NCI-H82 treated with DMSO at 0.1 percent for 48 hours (cell line): ENCODE data around the gene LGALS7.
A peak's percentile ranks its signal among the peaks of the same experiment; 100 is the strongest.

Source experiments
- DNase-seq: peaks from one replicate; lab custom pipeline; 2025; ENCODE audit not compliant: unreplicated experiment; lab: John Stamatoyannopoulos, UW

Gene LGALS7

DNA sequence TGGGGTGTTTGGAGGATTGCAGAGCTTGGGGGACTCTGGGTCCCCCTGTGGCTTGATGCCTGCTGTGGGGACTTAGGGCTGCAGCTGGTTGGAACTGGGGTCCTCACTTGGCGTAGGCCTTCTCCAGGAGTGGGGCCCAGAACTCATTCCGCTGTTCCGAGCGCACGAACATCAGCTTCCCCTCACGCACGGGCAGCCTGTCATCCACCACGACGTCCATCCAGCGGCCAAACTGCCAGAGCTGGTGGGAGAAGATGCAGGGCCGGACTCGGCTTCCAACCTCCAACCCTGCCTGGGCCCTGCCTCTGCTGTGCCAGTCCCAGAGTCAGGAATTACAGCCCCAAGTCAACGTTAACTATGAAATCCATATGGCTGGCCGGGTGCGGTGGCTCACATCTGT, 31.6 kb downstream of the LGALS7 start:
- DNase-seq: no peak

DNA sequence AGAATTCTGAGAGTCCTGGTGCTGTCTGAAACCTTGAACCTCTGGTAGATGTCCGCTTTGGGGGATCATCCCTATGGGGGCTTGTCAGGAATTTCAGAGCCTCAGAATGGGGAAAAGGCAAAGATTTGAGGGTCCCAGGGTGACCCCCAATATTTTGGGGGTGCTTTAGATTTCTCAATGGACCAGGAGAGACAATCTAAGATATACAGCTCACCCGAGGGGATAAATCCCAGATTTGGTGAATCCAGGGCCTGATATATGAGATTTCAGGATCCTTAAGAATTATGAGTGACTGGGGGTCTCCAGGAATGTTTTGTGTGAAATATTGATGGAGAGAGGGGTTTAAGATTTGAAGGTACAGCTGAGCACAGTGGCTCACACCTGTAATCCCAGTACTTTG, 32.4 kb downstream of the LGALS7 start:
- no peak for DNase-seq

DNA sequence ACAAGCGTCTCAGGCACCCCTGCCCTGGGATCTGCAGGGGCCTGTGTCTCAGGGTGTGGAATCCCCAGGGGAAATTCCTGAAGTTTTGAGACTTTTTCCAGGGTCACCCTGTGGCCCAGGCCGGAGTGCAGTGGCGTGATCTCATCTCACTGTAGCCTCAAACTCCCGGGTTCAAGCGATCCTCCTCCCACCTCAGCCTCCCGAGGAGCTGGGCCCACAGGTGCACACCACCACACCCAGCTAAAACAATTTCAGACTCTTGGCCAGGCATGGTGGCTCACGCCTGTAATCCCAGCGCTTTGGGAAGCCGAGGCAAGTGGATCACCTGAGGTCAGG, 33.1 kb downstream of the LGALS7 start:
- no peak for DNase-seq

DNA sequence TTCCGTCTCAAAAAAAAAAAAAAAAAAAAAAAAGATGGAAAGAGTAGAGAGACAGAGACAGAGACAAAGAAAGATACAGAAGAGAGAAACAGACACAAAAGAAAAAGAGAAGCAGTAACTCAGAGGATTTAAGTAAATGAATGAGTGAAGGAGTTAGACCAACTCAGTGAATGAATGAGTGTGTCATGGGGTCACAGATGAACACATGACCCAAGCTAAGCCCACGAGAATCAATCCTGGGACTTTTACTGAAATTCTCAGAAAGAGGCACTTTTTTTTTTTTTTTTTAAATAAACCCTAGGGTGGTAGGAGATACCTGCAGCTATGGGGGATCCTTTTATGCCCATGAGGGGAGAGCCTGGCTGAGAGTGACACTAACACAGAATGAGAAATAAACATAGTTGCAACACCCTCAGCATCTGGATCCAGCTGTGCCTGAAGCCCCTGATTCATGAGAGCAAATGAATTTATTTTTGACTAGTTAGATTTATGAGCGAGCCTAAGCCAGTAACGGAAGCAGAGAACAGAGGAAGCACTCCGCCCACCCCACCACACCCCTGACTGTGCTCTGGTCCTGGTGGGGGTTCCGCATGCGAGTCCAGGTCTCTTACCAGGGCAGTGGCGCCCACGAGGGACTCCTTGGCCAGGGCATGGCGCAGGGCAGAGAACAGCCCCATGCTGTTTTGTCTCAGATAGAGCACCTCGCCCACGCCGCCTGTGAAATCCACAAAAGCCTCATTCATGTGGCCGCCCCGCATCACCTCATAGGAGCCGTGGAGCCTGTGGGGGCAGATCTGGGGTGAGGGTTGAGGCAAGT, 33.7 kb downstream of the LGALS7 start:
- DNase-seq: no peak

DNA sequence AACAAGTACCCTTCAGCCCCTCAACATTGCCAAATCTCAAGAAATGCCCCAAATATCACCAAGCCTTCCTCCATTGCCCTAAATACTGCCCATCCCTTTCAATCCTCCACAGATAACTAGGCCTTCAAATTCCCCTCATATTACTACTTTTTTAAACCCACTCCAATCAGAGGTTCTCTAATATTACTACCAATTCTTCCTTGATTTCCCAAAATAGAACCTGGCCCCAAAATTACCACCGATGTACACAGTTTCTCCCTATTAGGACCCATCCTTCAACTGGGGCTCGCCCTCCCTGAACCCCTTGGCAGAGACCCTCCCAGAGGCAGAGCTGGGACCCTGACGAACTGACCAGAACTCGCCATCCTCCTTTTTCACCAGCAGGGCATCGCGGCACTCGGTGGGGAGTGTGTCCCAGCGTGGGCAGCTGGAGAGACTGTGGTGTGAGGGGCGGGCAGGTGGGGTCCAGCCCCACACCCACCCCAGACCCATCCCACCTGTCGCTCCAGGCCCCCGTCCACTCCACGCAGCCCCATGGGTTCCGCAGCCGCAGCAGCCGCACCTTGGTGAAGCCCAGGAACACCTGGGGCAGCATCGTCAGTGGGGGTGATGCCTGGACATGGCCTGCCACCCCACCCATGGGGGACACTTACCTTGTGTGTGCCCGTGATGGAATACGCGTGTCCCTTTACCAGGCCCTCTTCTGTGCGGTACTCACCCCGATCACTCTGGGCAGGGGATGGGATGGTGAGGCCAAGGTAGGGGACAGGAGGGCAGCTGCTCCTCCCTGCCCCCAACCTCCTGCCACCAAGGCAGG, 35.2 kb downstream of the LGALS7 start:
- no peak for DNase-seq

DNA sequence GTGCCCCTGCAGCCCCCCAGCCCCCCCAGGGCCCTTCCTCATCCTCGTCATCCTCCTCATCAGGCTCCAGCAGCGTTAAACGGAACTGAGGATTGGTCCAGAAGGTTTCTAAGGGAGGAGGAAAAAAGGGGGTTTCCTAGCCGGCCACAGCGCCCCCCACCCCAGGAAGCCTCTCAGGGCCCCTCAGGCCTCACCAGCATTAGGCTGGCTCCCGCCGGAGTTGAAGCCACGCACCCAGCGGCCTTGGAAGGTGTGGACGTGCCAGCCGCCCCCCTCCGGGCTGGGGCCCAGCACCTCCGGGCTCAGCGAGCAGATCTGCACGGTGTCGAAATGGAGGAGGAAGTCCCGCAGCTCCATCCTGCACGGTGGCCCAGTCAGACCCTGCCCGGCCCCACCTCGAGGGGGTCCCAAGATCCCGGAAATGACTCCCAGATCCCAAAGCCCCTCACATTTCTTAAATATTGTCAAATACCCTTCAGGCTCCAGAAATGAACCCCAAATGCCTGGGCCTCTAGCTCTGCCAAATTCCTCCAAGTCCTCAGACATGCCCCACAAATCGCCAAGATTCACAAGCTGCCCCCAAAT, 35.9 kb downstream of the LGALS7 start:
- DNase-seq: no peak

DNA sequence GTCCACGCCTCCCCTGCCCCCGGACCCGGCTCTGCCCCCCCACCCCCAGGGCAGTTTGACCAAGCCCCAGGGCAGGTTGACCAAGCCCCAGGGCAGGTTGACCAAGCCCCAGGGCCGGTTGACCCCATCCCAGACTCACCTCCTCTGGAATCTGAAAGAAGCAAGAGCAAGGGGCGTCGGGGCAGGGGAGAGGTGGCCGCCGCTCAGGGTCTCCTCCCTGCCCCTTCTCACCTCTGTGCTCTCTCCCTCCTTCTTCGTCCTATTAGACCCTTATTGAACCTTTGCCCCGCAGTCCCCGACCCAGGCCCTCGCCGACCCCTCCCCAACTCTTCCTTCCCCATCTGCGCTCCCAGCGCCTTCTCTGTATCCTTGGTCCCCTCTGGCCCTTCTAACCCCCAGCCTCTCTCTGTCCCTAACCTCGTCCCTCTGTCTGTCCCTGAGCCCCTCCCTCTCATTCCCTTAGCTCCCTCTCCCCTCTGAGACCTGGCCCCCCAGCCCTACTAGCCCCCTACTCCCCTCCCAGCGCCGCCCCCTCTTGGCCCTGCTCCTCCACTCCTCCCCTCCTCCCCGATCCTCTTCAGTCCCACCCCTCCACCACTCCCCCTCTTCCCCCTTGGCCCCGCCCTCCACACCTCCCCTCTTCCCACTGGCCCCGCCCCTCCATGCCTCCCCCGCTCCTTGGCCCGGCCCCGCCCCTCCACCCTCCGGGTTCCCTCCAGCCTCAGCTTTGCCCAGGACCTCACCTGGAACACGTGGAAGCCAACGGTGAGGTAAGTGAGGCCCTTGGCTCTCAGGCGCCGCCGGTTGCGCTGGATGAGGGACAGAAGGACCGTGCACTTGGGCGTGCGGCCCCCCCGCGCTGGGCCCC, 36.7 kb downstream of the LGALS7 start:
- DNase-seq: peak; percentile 21

DNA sequence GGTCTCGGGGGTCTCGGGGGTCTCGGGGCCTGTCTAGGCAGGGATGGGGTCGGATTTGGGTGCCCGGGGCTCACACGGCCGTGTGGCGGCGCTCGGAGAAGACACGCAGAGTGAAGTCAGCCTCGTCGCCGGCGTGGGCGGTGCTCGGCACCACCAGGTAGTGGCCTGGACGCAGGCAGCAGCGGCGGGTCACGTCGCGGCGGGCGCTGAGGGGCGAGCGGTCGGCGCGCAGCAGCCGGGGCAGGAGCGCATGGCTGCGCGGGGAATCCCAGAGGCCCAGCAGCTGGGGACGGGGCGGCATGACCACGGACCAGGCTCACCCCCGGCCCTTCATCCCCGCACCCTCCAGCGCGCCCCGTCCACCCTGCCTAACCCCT, 37.3 kb downstream of the LGALS7 start:
- no peak for DNase-seq

DNA sequence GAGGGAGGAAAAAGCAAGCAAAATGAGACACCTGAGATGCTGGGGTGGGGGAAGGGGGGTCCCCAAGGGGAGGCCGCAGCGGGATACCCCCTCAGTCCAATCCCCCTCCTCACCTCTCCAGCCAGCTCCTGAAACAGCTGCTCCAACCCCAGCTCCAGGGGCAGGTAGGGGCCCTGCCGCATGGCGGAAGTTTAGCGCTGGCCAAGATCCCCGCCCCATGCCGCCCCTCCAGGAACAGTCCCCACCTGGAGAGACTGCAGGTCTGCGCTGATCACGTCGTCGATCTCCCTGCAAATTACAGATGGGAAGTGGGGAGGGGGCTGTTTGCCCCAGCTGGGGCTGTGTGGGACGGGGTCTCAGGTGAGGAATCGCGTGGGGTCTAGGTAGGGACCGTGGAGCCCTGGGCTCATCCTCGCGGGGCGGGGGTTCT, 38.0 kb downstream of the LGALS7 start:
- no peak for DNase-seq

DNA sequence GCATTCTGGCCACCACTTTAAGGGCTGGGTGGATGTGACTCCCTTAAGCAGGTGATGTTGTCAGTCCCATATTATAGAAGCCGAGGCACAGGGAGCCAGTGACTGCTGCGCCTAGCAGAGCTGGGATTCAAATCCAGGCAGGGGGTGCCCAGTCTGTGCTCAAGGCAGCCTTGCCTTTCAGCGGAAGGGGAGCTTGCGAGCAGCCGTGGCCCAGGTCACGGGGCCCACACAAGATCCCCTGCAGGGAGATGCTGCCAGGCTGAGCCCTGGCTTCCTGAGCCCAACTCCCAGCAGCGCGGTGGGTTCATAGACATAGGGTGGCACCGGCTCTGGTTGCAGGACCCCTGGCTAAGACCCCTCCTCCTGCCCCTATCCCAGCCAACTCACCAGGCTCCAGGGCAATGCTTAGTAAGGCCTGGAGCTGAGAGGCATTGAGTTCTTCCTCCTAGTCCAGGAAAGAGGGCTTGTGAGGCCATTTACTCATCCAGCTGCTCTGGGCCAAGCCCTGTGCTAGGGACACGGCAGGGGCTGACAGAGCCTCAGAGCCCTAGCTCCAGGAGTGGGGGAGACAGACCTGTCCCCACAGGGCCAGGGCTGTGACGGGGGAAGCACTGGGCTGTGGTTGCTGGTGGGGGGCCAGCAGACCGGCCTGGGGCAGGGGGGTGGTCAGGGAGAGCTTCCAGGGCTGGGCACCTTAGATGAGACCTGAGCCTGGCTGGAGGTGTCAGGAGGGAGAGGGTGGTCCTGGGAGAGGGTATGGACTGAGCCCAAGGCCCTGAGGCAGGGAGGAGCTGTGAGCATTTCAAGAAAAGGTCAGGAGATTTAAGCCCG, 38.7 kb downstream of the LGALS7 start:
- no peak for DNase-seq

DNA sequence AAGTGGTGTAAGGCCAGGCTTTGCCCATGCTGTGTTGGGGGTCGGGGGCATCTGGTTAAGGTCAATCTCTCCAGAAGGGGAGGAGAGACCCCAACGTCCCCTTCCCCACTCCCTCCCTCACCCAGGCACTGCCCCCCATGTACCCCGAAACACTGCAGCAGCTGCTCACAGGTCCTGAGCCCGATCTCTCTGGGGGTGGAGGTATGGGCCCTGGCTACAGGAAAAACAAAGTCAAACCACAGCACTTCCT, 39.2 kb downstream of the LGALS7 start:
- DNase-seq: no peak

DNA sequence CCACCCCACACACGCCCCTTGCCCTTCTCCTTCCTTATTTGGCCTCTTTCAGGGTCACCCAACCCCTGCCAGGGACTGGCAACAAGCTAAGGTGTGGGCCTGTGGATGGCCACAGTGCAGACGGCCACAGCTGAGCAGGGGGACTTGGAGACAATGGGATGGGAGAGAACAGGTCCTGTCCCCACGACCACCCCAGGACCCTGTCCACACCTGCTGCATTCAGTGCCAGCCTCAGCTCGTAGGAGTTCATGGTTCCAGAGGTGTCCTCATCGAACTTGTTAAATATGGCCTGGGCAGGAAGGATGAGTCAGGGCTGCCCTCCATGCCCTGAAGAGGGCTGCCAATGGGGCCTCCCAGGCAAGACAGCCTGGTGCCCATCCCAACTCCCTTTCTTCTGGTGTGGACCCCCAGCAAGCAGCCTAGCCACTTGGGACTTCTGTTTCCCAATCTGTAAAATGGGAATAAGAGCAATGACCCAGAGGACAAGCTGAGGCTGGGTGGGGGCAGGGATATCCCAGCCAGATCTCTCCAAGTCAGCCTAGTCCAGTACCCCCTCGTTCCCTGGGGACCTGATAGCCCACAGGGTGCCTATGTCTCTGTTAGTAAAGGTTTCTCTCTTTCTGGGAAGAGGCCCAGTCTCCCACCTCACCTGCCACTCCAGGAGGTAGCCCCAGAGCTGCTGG, 39.7 kb downstream of the LGALS7 start:
- no peak for DNase-seq

DNA sequence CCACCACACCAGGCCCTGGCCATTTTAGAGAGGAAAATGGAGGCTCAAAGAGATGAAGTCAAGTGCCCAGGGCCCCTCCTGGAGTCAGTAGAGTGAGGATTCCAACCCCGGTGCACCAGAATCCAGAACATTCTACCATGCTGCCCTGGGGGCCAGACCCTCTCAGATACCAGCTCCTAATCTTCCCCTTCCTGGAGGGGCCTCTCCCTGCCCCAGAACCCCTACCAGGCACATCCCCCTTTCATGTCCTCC, 40.1 kb downstream of the LGALS7 start:
- no peak for DNase-seq

DNA sequence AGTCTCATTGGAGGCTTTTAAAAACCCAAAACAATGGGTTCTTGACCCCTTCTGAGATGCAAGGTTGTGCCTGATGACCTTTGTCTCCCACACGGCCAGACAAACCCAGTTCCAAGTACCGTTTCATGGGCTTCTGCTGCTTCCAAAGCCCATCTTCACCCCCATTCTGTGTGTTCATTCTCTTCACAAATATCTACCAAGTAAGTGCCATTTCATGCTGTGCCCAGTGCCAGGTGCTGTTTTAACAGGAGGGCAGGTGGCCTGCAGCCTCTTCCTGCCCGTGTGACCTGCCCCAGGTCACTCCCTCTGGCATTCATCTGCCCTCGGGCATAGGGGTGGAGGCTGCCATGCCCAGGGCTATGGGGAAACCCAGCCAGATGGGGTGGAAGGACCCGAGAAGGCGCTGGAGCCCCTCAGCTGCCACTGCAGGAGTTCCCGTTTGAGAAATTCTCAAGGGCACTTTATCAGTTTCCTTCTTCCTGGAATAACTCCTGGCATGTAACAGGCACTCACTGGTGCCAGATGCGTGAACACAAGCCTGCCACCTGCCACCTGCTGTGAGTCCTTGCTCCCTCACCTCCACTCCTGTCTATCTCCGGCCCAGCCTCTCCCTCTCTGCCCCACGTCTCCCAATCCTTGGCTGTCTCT, 41.5 kb downstream of the LGALS7 start:
- DNase-seq: no peak

DNA sequence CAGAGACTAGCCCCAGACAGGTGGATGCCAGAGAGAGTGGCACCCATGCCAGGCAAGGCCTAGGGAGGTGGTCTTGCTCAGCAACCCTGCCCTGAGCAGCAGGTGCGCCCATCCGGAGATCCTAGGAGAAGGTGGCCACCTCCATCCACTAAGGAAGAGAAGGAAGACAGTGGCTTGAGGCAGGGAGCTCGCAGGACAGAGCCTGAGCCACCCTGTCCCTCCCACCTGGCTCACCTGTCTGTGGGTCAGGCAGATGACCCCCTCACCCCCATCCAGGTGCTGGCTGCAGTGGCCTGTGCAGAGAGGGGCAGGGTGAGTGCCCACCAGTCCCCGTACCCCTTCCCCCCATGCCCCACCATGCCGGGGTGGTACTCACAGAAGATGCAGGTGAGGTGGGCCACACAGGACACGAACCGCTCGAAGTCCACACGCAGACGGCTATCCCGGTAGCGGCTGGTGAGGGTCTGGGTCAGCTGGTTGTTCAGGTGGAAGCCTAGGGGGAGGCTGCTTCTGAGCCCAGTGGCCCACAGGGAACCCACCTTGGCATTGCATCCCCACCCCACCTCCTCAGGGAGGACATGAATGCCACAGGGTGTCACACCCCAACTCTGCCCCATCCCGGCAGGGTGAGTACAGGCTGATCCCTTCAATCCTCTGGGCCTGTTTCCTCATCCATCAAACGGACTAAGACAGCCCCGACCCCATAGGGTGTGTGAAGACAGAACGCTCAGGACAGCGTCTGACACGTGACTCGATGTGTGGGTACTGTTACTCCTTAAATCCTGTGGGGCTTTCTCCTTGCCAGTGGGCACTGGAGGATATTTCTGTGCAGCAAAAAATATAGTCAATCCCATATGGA, 42.4 kb downstream of the LGALS7 start:
- no peak for DNase-seq

DNA sequence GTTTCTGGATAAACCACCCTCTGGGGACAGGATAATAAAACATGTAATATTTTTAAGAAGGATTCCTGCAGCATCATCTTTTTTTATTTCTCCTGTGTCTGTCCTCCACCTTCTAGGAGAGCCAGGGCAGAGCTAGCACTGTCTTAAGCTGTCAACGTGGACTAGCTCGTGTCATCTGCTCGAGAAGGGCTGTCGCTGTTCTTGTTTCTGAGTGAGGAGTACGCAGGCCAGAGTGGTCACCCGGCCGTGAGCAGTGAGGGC, 42.9 kb downstream of the LGALS7 start:
- no peak for DNase-seq

DNA sequence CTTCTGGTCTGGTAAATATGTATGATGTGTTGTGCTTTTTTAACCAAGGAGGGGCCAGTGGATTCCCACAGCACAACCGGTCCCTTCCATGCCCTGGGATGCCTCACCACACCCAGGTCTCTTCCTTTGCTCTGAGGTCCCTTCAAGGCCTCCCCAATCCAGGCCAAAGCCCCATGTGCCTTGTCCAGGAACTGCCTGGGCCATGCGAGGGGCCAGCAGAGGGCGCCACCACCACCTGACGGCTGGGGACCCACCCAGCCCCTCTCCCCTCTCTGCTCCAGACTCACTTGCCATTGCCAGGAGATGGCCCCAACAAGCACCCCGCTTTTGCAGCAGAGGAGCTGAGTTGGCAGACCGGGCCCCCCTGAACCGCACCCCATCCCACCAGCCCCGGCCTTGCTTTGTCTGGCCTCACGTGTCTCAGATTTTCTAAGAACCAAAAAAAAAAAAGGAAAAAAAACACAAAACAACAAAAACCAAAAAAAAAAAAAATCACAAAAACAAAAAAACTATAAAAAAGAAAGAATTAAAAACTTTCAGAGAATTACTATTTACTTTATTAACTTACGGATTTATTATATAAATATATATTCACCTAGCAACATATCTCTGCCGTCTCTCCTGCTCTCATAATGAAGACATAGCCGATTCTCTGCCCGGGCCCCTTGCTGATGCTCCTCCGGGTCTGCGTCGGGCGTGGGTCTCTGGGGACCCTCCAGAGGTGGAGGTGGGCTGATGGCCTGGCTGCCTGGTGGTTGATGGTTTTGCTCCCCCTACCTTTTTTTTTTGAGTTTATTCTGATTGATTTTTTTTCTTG, 43.5 kb downstream of the LGALS7 start:
- DNase-seq: peak; percentile 24

DNA sequence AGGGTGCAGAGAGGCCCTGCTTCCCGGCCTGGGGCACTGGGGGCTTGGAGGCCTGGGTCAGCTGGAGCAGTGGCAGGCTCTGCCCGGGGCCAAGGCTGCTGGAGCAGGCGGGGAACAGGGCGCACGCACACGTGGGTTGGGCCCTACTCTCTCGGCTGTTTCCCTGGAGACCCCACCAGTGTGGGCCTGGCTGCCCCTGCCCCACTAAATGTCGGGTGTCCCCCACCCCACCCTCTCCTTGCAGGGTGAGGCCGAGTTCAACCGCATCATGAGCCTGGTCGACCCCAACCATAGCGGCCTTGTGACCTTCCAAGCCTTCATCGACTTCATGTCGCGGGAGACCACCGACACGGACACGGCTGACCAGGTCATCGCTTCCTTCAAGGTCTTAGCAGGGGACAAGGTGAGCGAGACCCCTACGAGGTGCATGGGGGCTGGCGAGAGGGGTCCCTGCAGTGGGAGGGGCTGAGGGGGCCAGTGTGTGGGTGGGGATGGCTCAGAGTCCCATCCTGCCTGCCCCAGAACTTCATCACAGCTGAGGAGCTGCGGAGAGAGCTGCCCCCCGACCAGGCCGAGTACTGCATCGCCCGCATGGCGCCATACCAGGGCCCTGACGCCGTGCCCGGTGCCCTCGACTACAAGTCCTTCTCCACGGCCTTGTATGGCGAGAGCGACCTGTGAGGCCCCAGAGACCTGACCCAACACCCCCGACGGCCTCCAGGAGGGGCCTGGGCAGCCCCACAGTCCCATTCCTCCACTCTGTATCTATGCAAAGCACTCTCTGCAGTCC, 44.4 kb downstream of the LGALS7 start:
- DNase-seq: no peak
